ENCODE results near the gene CD6. TPM values are rescaled to one million over a fixed set of nuclear protein-coding genes. Genes with fewer than 3 reads are reported as not detected.

The CD6 gene
- polyA plus RNA-seq, 1 donor (not counting 4 experiments of a cell fraction or from before 2014, with no cell fraction given) = 0.03 TPM

GRCh38 chr11:60981515-60981914, 10.0 kb downstream of the CD6 start:
- DNase-seq (ENCODE audit: low read depth, low spot score) = no peak
- no peak overlapping the region for H3K4me2 ChIP-seq (ENCODE audit: control insufficient read depth, extremely low read depth, insufficient read depth, low read depth, low read length)
- H3K27me3 ChIP-seq (ENCODE audit: control insufficient read depth, extremely low read depth, insufficient read depth, low read length) = peaks cover 3% of the 10 kb centered on the region

GRCh38 chr11:60982184-60982583, 10.7 kb downstream of the CD6 start:
- Histone ChIP-seq H3K27ac (ENCODE audit: control insufficient read depth, insufficient read depth, low read length) (no peak overlapping the region), H2AFZ (ENCODE audit: control insufficient read depth, low read length) (no peak overlapping the region), H3K79me2 (ENCODE audit: control insufficient read depth, insufficient read depth, low read length) (no peaks in the 10 kb centered on the region), H4K20me1 (ENCODE audit: control insufficient read depth, extremely low read depth, insufficient read depth, low read length) (no peaks in the 10 kb centered on the region), H3K9me1 (ENCODE audit: control insufficient read depth, extremely low read depth, insufficient read depth, low read length) (peaks cover 2% of the 10 kb centered on the region), H3K4me1 (ENCODE audit: control insufficient read depth, extremely low read depth, insufficient read depth, low read length) (peaks cover 25% of the 10 kb centered on the region), H3K4me3 (ENCODE audit: control insufficient read depth in 2 of 3, extremely low read depth in 1 of 3, insufficient read depth in 2 of 3, low read depth in 1 of 3, low read length in 3 of 3) (no peak overlapping the region), H3K27me3 (ENCODE audit: control insufficient read depth, extremely low read depth, insufficient read depth, low read length) (peaks cover 2% of the 10 kb centered on the region), H3K9ac (ENCODE audit: control insufficient read depth, extremely low read depth, insufficient read depth, low read length) (no peak overlapping the region), H3K9me3 (ENCODE audit: control insufficient read depth, low read depth, low read length) (no peaks in the 10 kb centered on the region), H3K36me3 (ENCODE audit: control insufficient read depth in 2 of 2, extremely low read depth in 1 of 2, insufficient read depth in 2 of 2, low read length in 2 of 2) (no peaks in the 10 kb centered on the region), H3K4me2 (ENCODE audit: control insufficient read depth, extremely low read depth, insufficient read depth, low read depth, low read length) (no peak overlapping the region)
- TF ChIP-seq EZH2 (IDR thresholded peaks at IDR 0.05; ENCODE audit: low read length) = no peak
- TF ChIP-seq CTCF (optimal IDR thresholded peaks at IDR 0.05 in 1 of 3, IDR thresholded peaks at IDR 0.05 in 1 of 3, conservative IDR thresholded peaks at IDR 0.05 in 1 of 3; ENCODE audit: extremely low read depth in 1 of 3, insufficient read depth in 2 of 3, low read length in 3 of 3) = no peak
- dilution Hi-C loops (cut with MboI; ENCODE audit: extremely low pct_ligation_motif_present, low sequenced_read_pairs) = no loop called here
- no peak for FAIRE-seq
- DNase-seq (ENCODE audit: low read depth, low spot score) = no peak

More at GRCh38 chr11:60981515-60981914, 10.0 kb downstream of the CD6 start:
- FAIRE-seq = no peak
- no peak overlapping the region for H3K27ac ChIP-seq (ENCODE audit: control insufficient read depth, insufficient read depth, low read length)
- H3K4me3 ChIP-seq (ENCODE audit: control insufficient read depth in 2 of 3, extremely low read depth in 1 of 3, insufficient read depth in 2 of 3, low read depth in 1 of 3, low read length in 3 of 3) = no peak overlapping the region
- no peaks in the 10 kb centered on the region for H4K20me1 ChIP-seq (ENCODE audit: control insufficient read depth, extremely low read depth, insufficient read depth, low read length)
- H3K9ac ChIP-seq (ENCODE audit: control insufficient read depth, extremely low read depth, insufficient read depth, low read length) = no peak overlapping the region
- peaks cover 2% of the 10 kb centered on the region for H3K9me1 ChIP-seq (ENCODE audit: control insufficient read depth, extremely low read depth, insufficient read depth, low read length)
- no peak overlapping the region for H2AFZ ChIP-seq (ENCODE audit: control insufficient read depth, low read length)
- no peaks in the 10 kb centered on the region for H3K36me3 ChIP-seq (ENCODE audit: control insufficient read depth in 2 of 2, extremely low read depth in 1 of 2, insufficient read depth in 2 of 2, low read length in 2 of 2)
- no peaks in the 10 kb centered on the region for H3K9me3 ChIP-seq (ENCODE audit: control insufficient read depth, low read depth, low read length)
- TF ChIP-seq EZH2 (IDR thresholded peaks at IDR 0.05; ENCODE audit: low read length) (no peak), CTCF (optimal IDR thresholded peaks at IDR 0.05 in 1 of 3, IDR thresholded peaks at IDR 0.05 in 1 of 3, conservative IDR thresholded peaks at IDR 0.05 in 1 of 3; ENCODE audit: extremely low read depth in 1 of 3, insufficient read depth in 2 of 3, low read length in 3 of 3) (no peak)
- dilution Hi-C loops (cut with MboI; ENCODE audit: extremely low pct_ligation_motif_present, low sequenced_read_pairs) = no loop called here
- no peaks in the 10 kb centered on the region for H3K79me2 ChIP-seq (ENCODE audit: control insufficient read depth, insufficient read depth, low read length)
- peaks cover 25% of the 10 kb centered on the region for H3K4me1 ChIP-seq (ENCODE audit: control insufficient read depth, extremely low read depth, insufficient read depth, low read length)

Data from keratinocyte (primary cell).